B cell (primary cell): ENCODE measurements around the gene KRTAP5-10. TPM values are rescaled to one million over a fixed set of nuclear protein-coding genes. Genes with fewer than 3 reads are reported as not detected.

ENCODE experiments used
- ATAC-seq: fragments of 200-7000 bp; cut with Tn5 transposase; one replicate; pipeline ENCODE4 v1.10.0; 2021; ENCODE audit warnings: low read depth, mild to moderate bottlenecking, moderate number of reproducible peaks, moderate library complexity
- CTCF ChIA-PET: fragments of 350-600 bp; sonication (Branson Sonifier 250); formaldehyde crosslinking; loops from one replicate; lab custom pipeline; 2021; ENCODE audit warnings: antibody characterized with exemption, inconsistent platforms; lab: Charles Lee
- POLR2A ChIA-PET: fragments of 350-600 bp; sonication (Branson Sonifier 250); formaldehyde crosslinking; loops from one replicate; lab custom pipeline; 2021; ENCODE audit warnings: antibody characterized with exemption; lab: Charles Lee
- DNase-seq: peaks from one replicate; pipeline ENCODE4 v3.0.0; 2013
- H2AFZ ChIP-seq: 2 replicates; pipeline ENCODE4 v1.6.1; 2012; ENCODE audit warnings: mild to moderate bottlenecking, low read depth, low read length; ENCODE audit not compliant: insufficient read depth, poor library complexity, severe bottlenecking
- H3K27ac ChIP-seq, 2 donors: 1 replicate in 1 of 2; 2 replicates in 1 of 2; pipeline ENCODE4 v1.5.1; 2012 to 2013; ENCODE audit warnings: low read length in 2 of 2, mild to moderate bottlenecking in 2 of 2, moderate library complexity in 1 of 2
- H3K27me3 ChIP-seq, 4 experiments: fragments of 200-600 bp in 1 of 4; sonication (generic) in 1 of 4; replicated peaks in 1 of 4; 1 replicate in 2 of 4; 2 replicates in 2 of 4; pipeline versions ENCODE4 v1.6.1 to v1.7.0; 2013 to 2016; ENCODE audit warnings: low read length in 3 of 4, mild to moderate bottlenecking in 2 of 4, mixed read lengths in 1 of 4, moderate library complexity in 1 of 4; ENCODE audit not compliant: insufficient read depth in 4 of 4, control insufficient read depth in 3 of 4; ENCODE audit errors: control extremely low read depth in 1 of 4
- H3K36me3 ChIP-seq, 2 experiments: replicated peaks in 1 of 2; 1 replicate in 1 of 2; 2 replicates in 1 of 2; pipeline versions ENCODE4 v1.6.1 to v1.7.1; 2013; ENCODE audit warnings: low read length in 1 of 2; ENCODE audit not compliant: insufficient read depth in 2 of 2, control insufficient read depth in 1 of 2; ENCODE audit errors: control extremely low read depth in 1 of 2, extremely low read depth in 1 of 2
- H3K4me1 ChIP-seq, 2 donors: fragments of 200-600 bp in 1 of 2; sonication (generic) in 1 of 2; 1 replicate in 1 of 2; 2 replicates in 1 of 2; pipeline versions ENCODE4 v1.5.1 to v1.6.1; 2013 to 2017; ENCODE audit warnings: low read length in 2 of 2; ENCODE audit not compliant: control insufficient read depth in 2 of 2, insufficient read depth in 2 of 2
- H3K4me2 ChIP-seq: replicated peaks from 2 replicates; pipeline ENCODE3; 2012; ENCODE audit warnings: mild to moderate bottlenecking, low read depth, low read length; ENCODE audit not compliant: poor library complexity, severe bottlenecking
- H3K4me3 ChIP-seq, 5 experiments: fragments of 200-600 bp in 1 of 5; sonication (generic) in 1 of 5; 1 replicate in 3 of 5; 2 replicates in 2 of 5; pipeline versions ENCODE4 v1.5.1 to v1.7.0; 2011 to 2016; ENCODE audit warnings: low read length in 4 of 5, mild to moderate bottlenecking in 4 of 5, low read depth in 2 of 5, control low read depth in 1 of 5, moderate library complexity in 1 of 5; ENCODE audit not compliant: insufficient read depth in 1 of 5; ENCODE audit errors: control extremely low read depth in 1 of 5, extremely low read depth in 1 of 5
- H3K79me2 ChIP-seq: fragments of 200-600 bp; sonication (generic); one replicate; pipeline ENCODE4 v1.6.0; 2016; ENCODE audit warnings: low read length; ENCODE audit not compliant: control insufficient read depth, insufficient read depth
- H3K9ac ChIP-seq: fragments of 200-600 bp; sonication (generic); 2 replicates; pipeline ENCODE4 v1.6.1; 2017; ENCODE audit warnings: mild to moderate bottlenecking, low read length, moderate library complexity
- H3K9me3 ChIP-seq, 3 donors: one replicate each; pipeline versions ENCODE4 v1.6.1 to v1.7.1; 2013; ENCODE audit warnings: low read length in 2 of 3; ENCODE audit not compliant: control insufficient read depth in 2 of 3, insufficient read depth in 1 of 3; ENCODE audit errors: control extremely low read depth in 1 of 3
- H4K20me1 ChIP-seq: 2 replicates; pipeline ENCODE4 v1.6.0; 2012; ENCODE audit warnings: mild to moderate bottlenecking, low read length; ENCODE audit not compliant: insufficient read depth, control insufficient read depth, poor library complexity, severe bottlenecking
- H3K27ac Mint-ChIP-seq: one replicate; pipeline ENCODE4 v1.8.0; 2021; ENCODE audit warnings: mixed read lengths
- H3K27me3 Mint-ChIP-seq: one replicate; pipeline ENCODE4 v1.8.0; 2021; ENCODE audit warnings: mixed read lengths
- H3K4me1 Mint-ChIP-seq: one replicate; pipeline ENCODE4 v1.8.0; 2021; ENCODE audit warnings: mixed read lengths
- H3K4me3 Mint-ChIP-seq: one replicate; pipeline ENCODE4 v1.8.0; 2021; ENCODE audit warnings: mixed read lengths
- H3K9me3 Mint-ChIP-seq: one replicate; pipeline ENCODE4 v1.8.0; 2022; ENCODE audit warnings: mixed read lengths; ENCODE audit not compliant: insufficient read depth
- EZH2 ChIP-seq: IDR thresholded peaks from 2 replicates; pipeline ENCODE4 v1.6.1; 2012; ENCODE audit warnings: borderline replicate concordance, low read depth, mild to moderate bottlenecking, moderate library complexity, low read length; ENCODE audit not compliant: insufficient read depth, poor library complexity, severe bottlenecking
- WGBS: methylation state at CpG from one replicate; pipeline ENCODE4 v1.1.5; 2013; ENCODE audit warnings: missing lambda C conversion rate; ENCODE audit not compliant: insufficient coverage; 5-methylcytosine and 5-hydroxymethylcytosine counted together
- intact Hi-C: fragments of 100-400 bp; cut with micrococcal nuclease; formaldehyde crosslinking; loops from one replicate; pipeline ENCODE4 v1.10.0; 2022
- polyA plus RNA-seq: library from polyadenylated mRNA; depleted of rRNA; stranded (reverse); fragments of >200 nt; gene quantifications from 2 replicates; pipeline ENCODE4 v1.2.3, GENCODE V29; 2012
- total RNA-seq, 2 donors: library from RNA; stranded (reverse); fragments of 120-200 nt in 1 of 2; gene quantifications; 1 replicate in 1 of 2; 2 replicates in 1 of 2; pipeline versions ENCODE4 v1.2.3 to v1.2.4, GENCODE V29; 2013 to 2022
- TF ChIP-seq, protein P1 (sequence below): fragments of 200-600 bp; IDR thresholded peaks from one replicate; pipeline ENCODE4 v1.8.0; 2022; ENCODE audit warnings: antibody characterized with exemption, mild to moderate bottlenecking

Gene KRTAP5-10
- total and polyA plus RNA-seq, 2 donors (not counting 1 experiment from before 2014, with no cell fraction given) = not detected

DNA sequence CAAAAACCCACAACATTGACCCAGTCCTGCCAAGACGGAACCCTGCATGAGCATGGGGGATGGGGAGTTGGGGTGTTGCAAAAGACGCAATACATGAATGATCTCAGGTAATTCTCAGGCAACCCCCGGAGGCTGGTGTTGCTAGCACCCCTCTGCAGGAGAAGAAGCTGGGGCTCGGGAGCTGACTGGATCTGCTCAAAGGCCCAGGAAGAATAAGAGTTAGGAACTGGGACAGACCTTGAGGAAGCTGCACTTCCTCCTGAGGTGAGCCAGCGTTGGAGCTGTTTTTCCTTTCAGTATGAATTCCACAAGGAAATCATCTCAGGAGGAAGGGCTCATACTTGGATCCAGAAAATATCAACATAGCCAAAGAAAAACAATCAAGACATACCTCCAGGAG lies 17.2 kb upstream of the KRTAP5-10 start, which contains the start of gene KRTAP5-9:
KRTAP5-9 (plus strand) TSS at position 301 of the 400 bp plus-strand sequence. CDS start 238 bp downstream, outside the sequence.
- Histone ChIP-seq H3K9me3 (peaks cover 0 to 13% (median 0%) of the 10 kb centered on the region in 3 donors), H3K79me2 (no peaks in the 10 kb centered on the region), H3K4me3 (no peak within 1 kb of the TSS), H3K4me1 (peaks cover 3 to 14% of the 10 kb centered on the region in 2 donors), H3K27ac (no peak within 1 kb of the TSS), H3K36me3 (no peaks in the 10 kb centered on the region), H3K4me2 (no peak within 1 kb of the TSS), H3K9ac (no peak within 1 kb of the TSS), H3K27me3 (peaks cover 0 to 2% (median 0%) of the 10 kb centered on the region in 4 experiments), H4K20me1 (no peaks in the 10 kb centered on the region), H2AFZ (no peak within 1 kb of the TSS)
- ChIA-PET CTCF (no interaction called here), POLR2A (no interaction called here)
- H3K27me3 Mint-ChIP-seq = peaks cover 9% of the 10 kb centered on the region
- peaks cover 27% of the 10 kb centered on the region for H3K4me1 Mint-ChIP-seq
- WGBS = 89% methylated on average over 4 of the region's 5 CpGs
- H3K27ac Mint-ChIP-seq = no peak within 1 kb of the TSS
- intact Hi-C loops = no loop called here
- H3K4me3 Mint-ChIP-seq = no peak within 1 kb of the TSS
- DNase-seq = no peak
- ATAC-seq = no peak
- TF ChIP-seq, protein P1, sequence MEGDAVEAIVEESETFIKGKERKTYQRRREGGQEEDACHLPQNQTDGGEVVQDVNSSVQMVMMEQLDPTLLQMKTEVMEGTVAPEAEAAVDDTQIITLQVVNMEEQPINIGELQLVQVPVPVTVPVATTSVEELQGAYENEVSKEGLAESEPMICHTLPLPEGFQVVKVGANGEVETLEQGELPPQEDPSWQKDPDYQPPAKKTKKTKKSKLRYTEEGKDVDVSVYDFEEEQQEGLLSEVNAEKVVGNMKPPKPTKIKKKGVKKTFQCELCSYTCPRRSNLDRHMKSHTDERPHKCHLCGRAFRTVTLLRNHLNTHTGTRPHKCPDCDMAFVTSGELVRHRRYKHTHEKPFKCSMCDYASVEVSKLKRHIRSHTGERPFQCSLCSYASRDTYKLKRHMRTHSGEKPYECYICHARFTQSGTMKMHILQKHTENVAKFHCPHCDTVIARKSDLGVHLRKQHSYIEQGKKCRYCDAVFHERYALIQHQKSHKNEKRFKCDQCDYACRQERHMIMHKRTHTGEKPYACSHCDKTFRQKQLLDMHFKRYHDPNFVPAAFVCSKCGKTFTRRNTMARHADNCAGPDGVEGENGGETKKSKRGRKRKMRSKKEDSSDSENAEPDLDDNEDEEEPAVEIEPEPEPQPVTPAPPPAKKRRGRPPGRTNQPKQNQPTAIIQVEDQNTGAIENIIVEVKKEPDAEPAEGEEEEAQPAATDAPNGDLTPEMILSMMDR = no peak
- TF ChIP-seq EZH2 = no peak
- H3K9me3 Mint-ChIP-seq = peaks cover 2% of the 10 kb centered on the region

DNA sequence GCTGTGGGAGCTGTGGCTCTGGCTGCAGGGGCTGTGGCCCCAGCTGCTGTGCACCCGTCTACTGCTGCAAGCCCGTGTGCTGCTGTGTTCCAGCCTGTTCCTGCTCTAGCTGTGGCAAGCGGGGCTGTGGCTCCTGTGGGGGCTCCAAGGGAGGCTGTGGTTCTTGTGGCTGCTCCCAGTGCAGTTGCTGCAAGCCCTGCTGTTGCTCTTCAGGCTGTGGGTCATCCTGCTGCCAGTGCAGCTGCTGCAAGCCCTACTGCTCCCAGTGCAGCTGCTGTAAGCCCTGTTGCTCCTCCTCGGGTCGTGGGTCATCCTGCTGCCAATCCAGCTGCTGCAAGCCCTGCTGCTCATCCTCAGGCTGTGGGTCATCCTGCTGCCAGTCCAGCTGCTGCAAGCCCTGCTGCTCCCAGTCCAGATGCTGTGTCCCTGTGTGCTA lies 16.6 kb upstream of the KRTAP5-10 start:
- Histone ChIP-seq H4K20me1 (no peaks in the 10 kb centered on the region), H3K4me3 (no peak overlapping the region), H3K36me3 (no peaks in the 10 kb centered on the region), H3K9me3 (peaks cover 0 to 13% (median 0%) of the 10 kb centered on the region in 3 donors), H3K27ac (no peak overlapping the region), H3K9ac (no peak overlapping the region), H3K79me2 (no peaks in the 10 kb centered on the region), H2AFZ (no peak overlapping the region), H3K4me1 (peaks cover 2 to 8% of the 10 kb centered on the region in 2 donors), H3K4me2 (no peak overlapping the region), H3K27me3 (peaks cover 0 to 2% (median 0%) of the 10 kb centered on the region in 4 experiments)
- ChIA-PET POLR2A (no interaction called here), CTCF (no interaction called here)
- no peak overlapping the region for H3K27ac Mint-ChIP-seq
- 36% methylated on average over 5 of the region's 5 CpGs for WGBS
- H3K27me3 Mint-ChIP-seq = peaks cover 9% of the 10 kb centered on the region
- ATAC-seq (no peak), DNase-seq (no peak)
- peaks cover 21% of the 10 kb centered on the region for H3K4me1 Mint-ChIP-seq
- intact Hi-C loops = no loop called here
- peaks cover 2% of the 10 kb centered on the region for H3K9me3 Mint-ChIP-seq
- TF ChIP-seq, protein P1 = no peak
- TF ChIP-seq EZH2 = no peak
- no peak overlapping the region for H3K4me3 Mint-ChIP-seq
